Gastrocnemius medialis (tissue), 4 donors: ENCODE results near the gene SMNDC1. TPM values are rescaled to one million over a fixed set of nuclear protein-coding genes. Genes with fewer than 3 reads are reported as not detected.
A peak's percentile ranks its signal among the peaks of the same experiment; 100 is the strongest.

Source experiments
- ATAC-seq, 2 donors: fragments of 150-250 bp; one replicate each; pipeline ENCODE4 v1.9.1; 2016
- DNase-seq, 2 donors: peaks; one replicate each; pipeline ENCODE4 v3.0.0-alpha.2; 2019
- H3K27ac ChIP-seq, 4 donors: fragments of 200-600 bp; sonication (generic); 1 replicate in 1 of 4; 2 replicates in 3 of 4; pipeline ENCODE4 v1.5.1; 2016 to 2018; ENCODE audit warnings: mild to moderate bottlenecking in 2 of 4, moderate library complexity in 1 of 4
- H3K27me3 ChIP-seq, 3 donors: fragments of 200-600 bp; sonication (generic) in 2 of 3; 1 replicate in 1 of 3; 2 replicates in 2 of 3; pipeline versions ENCODE4 v1.5.1 to v1.6.0; 2016 to 2019; ENCODE audit warnings: mild to moderate bottlenecking in 1 of 3, moderate library complexity in 1 of 3
- H3K36me3 ChIP-seq, 2 donors: fragments of 200-600 bp; sonication (generic) in 1 of 2; one replicate each; pipeline ENCODE4 v1.5.1; 2017 to 2018
- H3K4me1 ChIP-seq, 2 donors: fragments of 200-600 bp; sonication (generic) in 1 of 2; one replicate each; pipeline ENCODE4 v1.5.1; 2016 to 2017; ENCODE audit warnings: mild to moderate bottlenecking in 2 of 2
- H3K4me3 ChIP-seq, 4 donors: fragments of 200-600 bp; sonication (generic) in 3 of 4; 1 replicate in 1 of 4; 2 replicates in 3 of 4; pipeline ENCODE4 v1.5.1; 2016 to 2019; ENCODE audit warnings: mild to moderate bottlenecking in 2 of 4
- H3K9me3 ChIP-seq, 3 donors: fragments of 200-600 bp; sonication (generic) in 2 of 3; 1 replicate in 1 of 3; 2 replicates in 2 of 3; pipeline ENCODE4 v1.5.1; 2016 to 2019
- POLR2A ChIP-seq, 2 donors: fragments of 450-650 bp; IDR thresholded peaks; one replicate each; pipeline ENCODE4 v1.6.1; 2017; ENCODE audit warnings: antibody characterized with exemption in 2 of 2, mild to moderate bottlenecking in 2 of 2, moderate library complexity in 2 of 2
- in situ Hi-C, 4 donors: fragments of 200-750 bp; cut with MboI; loops; one replicate each; pipeline versions ENCODE4 v1.15.0 to v1.8.0; 2017; ENCODE audit warnings: low sequenced_read_pairs in 4 of 4
- intact Hi-C: fragments of 100-400 bp; cut with DNase I; formaldehyde crosslinking; loops from one replicate; pipeline ENCODE4 v1.15.1; 2023; ENCODE audit warnings: low total_unique reads
- total RNA-seq, 4 donors: library from RNA; depleted of rRNA; stranded (reverse); fragments of >200 nt; gene quantifications; one replicate each; pipeline versions ENCODE4 v1.1.0 to v1.2.3, GENCODE V29; 2016
- TF ChIP-seq, protein P1 (sequence below), 5 experiments: fragments of 450-650 bp in 3 of 5; fragments of 200-600 bp in 2 of 5; sonication (generic) in 2 of 5; IDR thresholded peaks in 4 of 5; conservative IDR thresholded peaks in 1 of 5; 1 replicate in 4 of 5; 2 replicates in 1 of 5; pipeline ENCODE4 v1.5.1; 2016 to 2019; ENCODE audit warnings: antibody characterized with exemption in 5 of 5, mild to moderate bottlenecking in 3 of 5, moderate library complexity in 3 of 5

The SMNDC1 gene
- total RNA-seq: 10 to 100 TPM in 2 of 4 donors, 1 to 10 TPM in 2; 7.3 to 23.9 (median 10.0) TPM

DNA sequence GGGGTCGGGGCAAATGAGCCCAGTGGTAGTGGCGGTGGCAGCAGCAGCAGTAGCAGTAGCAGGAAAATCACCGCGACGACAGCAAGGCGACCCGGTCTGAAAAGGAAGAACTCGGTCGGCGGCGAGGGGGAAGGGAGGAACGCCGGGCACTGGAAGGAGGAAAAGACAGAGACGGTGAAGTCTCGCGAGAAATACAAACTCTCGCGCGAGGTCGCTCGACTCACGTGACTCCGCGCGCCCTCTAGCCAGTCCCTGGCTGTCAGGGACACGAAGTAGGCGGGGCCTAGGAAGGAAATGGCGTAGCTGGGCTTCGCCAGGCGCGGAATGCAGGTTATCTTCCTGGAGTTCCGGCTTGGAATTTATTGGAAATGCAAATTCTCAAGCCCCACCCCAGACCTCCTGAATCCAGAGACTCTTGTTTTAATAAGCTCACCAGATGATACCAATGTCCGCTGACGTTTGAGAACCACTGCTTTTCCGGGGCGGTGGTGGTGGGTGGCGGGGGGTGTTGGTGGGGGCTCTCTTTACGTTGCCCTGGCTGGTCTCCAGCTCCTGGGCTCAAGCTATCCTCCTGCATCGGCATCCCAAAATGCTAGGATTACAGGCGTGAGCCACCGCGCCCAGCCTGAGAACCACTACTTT lies at the start of gene SMNDC1:
SMNDC1 (minus strand) TSS at position 141 of the 642 bp plus-strand sequence. CDS start 1,333 bp downstream, outside the sequence.
- H3K27ac ChIP-seq: peak within 1 kb of the TSS; percentile 91 to 95 (median 94)
- DNase-seq (peak; percentile 94 to 97), ATAC-seq (peak; percentile 93 to 96)
- TF ChIP-seq, protein P1, sequence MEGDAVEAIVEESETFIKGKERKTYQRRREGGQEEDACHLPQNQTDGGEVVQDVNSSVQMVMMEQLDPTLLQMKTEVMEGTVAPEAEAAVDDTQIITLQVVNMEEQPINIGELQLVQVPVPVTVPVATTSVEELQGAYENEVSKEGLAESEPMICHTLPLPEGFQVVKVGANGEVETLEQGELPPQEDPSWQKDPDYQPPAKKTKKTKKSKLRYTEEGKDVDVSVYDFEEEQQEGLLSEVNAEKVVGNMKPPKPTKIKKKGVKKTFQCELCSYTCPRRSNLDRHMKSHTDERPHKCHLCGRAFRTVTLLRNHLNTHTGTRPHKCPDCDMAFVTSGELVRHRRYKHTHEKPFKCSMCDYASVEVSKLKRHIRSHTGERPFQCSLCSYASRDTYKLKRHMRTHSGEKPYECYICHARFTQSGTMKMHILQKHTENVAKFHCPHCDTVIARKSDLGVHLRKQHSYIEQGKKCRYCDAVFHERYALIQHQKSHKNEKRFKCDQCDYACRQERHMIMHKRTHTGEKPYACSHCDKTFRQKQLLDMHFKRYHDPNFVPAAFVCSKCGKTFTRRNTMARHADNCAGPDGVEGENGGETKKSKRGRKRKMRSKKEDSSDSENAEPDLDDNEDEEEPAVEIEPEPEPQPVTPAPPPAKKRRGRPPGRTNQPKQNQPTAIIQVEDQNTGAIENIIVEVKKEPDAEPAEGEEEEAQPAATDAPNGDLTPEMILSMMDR (IDR thresholded peaks at IDR 0.05 in 4 of 5, conservative IDR thresholded peaks at IDR 0.05 in 1 of 5): no peak
- peak; percentile 68 to 69 for TF ChIP-seq POLR2A (IDR thresholded peaks at IDR 0.05)
- peaks cover 0 to 19% of the 10 kb centered on the region in 2 donors for H3K36me3 ChIP-seq
- no peaks in the 10 kb centered on the region for H3K27me3 ChIP-seq
- no peaks in the 10 kb centered on the region for H3K9me3 ChIP-seq
- peak within 1 kb of the TSS; percentile 74 to 88 (median 86) for H3K4me3 ChIP-seq
- peaks cover 42 to 45% of the 10 kb centered on the region in 2 donors for H3K4me1 ChIP-seq
- intact Hi-C loops (loop anchor here (1.0 to 10.0 kb wide), 5 partner anchors 97 to 300 kb away; partner anchors contain the start of genes ADD3, DUSP5 and SMC3), in situ Hi-C loops (loop anchor here in 3 of 4 donors (10.0 to 25.0 kb wide), 3 partner anchors 250 to 607 kb away; partner anchors contain the start of genes BBIP1 (in 1 of the 3) and SHOC2 (in 1 of the 3))

- no peak overlapping the region for H3K4me3 ChIP-seq
- DNase-seq: peak in 1 of 2 donors; percentile 42
- intact Hi-C loops: loop anchor here (5.0 to 10.0 kb wide), 3 partner anchors 100 to 193 kb away; no protein-coding TSS in a partner anchor
- TF ChIP-seq, protein P1 (IDR thresholded peaks at IDR 0.05 in 4 of 5, conservative IDR thresholded peaks at IDR 0.05 in 1 of 5): peak in 4 of 5 experiments; percentile 42 to 57 (median 50)
- TF ChIP-seq POLR2A (IDR thresholded peaks at IDR 0.05): no peak
- no peaks in the 10 kb centered on the region for H3K4me1 ChIP-seq
- in situ Hi-C loops: no loop called here
- H3K27ac ChIP-seq: no peak overlapping the region
- peak; percentile 54 to 71 for ATAC-seq
- no peaks in the 10 kb centered on the region for H3K9me3 ChIP-seq
- peaks cover 0 to 6% (median 0%) of the 10 kb centered on the region in 3 donors for H3K27me3 ChIP-seq
- no peaks in the 10 kb centered on the region for H3K36me3 ChIP-seq
These were observed 49.6 kb upstream of the SMNDC1 start for GRCh38 chr10:110354322-110354766.

DNA sequence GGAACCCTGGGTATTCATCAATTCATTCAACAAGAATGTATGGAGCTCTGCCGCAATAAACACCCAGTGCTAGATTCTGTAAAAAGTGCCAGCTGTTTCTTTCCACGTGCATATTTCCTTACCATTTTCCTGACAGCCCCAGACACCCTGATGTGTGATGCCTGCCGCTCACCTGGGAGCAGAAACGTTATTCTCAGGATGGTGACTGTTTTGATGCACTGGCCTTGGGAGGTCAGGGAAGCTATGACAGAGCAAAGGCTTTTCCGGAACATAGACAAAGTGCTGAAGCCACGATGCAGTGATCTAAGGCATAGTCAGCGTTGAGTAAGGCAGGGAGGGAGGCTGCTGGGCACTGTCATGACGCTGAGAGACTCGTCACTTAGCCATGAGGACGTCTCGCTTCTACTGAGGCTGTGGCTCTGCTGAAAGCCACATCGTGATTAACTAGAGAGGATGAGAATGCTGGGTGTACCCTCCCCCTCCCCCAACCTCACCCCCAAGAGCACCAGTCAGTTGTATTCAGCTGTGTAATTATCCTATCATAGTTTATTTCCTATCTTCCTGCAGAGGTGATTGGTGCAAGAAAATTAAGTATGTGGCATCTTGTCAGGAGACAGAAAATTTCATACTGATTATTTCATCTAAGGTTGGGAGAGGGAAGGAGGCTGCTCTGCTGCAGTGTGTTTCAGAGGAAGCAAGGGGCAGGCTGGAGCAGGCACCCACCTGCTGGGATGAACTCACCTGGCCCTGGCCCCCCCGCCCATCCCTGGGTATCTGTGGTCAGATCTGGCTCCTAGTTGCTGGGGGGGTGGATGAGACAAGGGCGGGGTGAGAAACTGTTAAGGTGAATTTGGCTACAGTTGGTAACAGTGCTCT lies 48.8 kb upstream of the SMNDC1 start:
- TF ChIP-seq, protein P1 (IDR thresholded peaks at IDR 0.05 in 4 of 5, conservative IDR thresholded peaks at IDR 0.05 in 1 of 5): no peak
- no peak for TF ChIP-seq POLR2A (IDR thresholded peaks at IDR 0.05)
- intact Hi-C loops: loop anchor here (5.0 to 10.0 kb wide), 3 partner anchors 101 to 194 kb away; no protein-coding TSS in a partner anchor
- H3K9me3 ChIP-seq: no peaks in the 10 kb centered on the region
- no peak overlapping the region for H3K4me3 ChIP-seq
- no peaks in the 10 kb centered on the region for H3K36me3 ChIP-seq
- no peaks in the 10 kb centered on the region for H3K4me1 ChIP-seq
- H3K27me3 ChIP-seq: peaks cover 0 to 6% (median 0%) of the 10 kb centered on the region in 3 donors
- no peak overlapping the region for H3K27ac ChIP-seq
- ATAC-seq: no peak
- in situ Hi-C loops: no loop called here
- no peak for DNase-seq

DNA sequence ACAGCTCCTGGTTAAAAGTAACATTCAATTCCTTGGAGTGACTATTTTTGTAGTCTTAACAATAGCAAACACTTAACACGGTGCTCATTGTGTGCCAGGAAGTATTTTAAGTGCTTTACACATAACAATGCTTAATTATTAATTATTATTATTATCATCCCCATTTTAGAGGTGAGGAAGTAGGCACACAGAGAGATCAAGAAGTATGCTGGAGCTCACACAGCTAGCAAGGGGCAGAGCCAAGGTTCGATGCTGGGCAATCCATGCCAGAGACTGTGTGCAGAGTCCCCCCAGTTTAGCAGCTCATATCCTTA lies 48.2 kb upstream of the SMNDC1 start:
- Histone ChIP-seq H3K27ac (no peak overlapping the region), H3K27me3 (peaks cover 0 to 6% (median 0%) of the 10 kb centered on the region in 3 donors), H3K4me1 (no peaks in the 10 kb centered on the region), H3K4me3 (no peak overlapping the region), H3K36me3 (no peaks in the 10 kb centered on the region), H3K9me3 (no peaks in the 10 kb centered on the region)
- intact Hi-C loops (loop anchor here (5.0 to 10.0 kb wide), 3 partner anchors 102 to 194 kb away; no protein-coding TSS in a partner anchor), in situ Hi-C loops (no loop called here)
- ATAC-seq: no peak
- no peak for DNase-seq
- TF ChIP-seq POLR2A (IDR thresholded peaks at IDR 0.05): no peak
- TF ChIP-seq, protein P1 (IDR thresholded peaks at IDR 0.05 in 4 of 5, conservative IDR thresholded peaks at IDR 0.05 in 1 of 5): no peak
